Upper lobe of right lung (tissue), 1 donor: ENCODE data around the gene SSU72. TPM values are rescaled to one million over a fixed set of nuclear protein-coding genes. Genes with fewer than 3 reads are reported as not detected.
A peak's percentile ranks its signal among the peaks of the same experiment; 100 is the strongest.

Experiments used
- ATAC-seq: fragments of 200-7000 bp; cut with Tn5 transposase; one replicate; pipeline ENCODE4 v1.9.1; 2020; ENCODE audit warnings: mild to moderate bottlenecking, moderate library complexity
- DNase-seq: peaks from one replicate; pipeline ENCODE4 v3.0.0-alpha.2; 2020
- H3K27ac ChIP-seq: fragments of 200-600 bp; one replicate; pipeline ENCODE4 v1.8.0; 2022
- H3K27me3 ChIP-seq: fragments of 200-600 bp; one replicate; pipeline ENCODE4 v1.8.0; 2022; ENCODE audit warnings: mild to moderate bottlenecking
- H3K36me3 ChIP-seq: fragments of 200-600 bp; one replicate; pipeline ENCODE4 v1.8.0; 2022
- H3K4me1 ChIP-seq: fragments of 200-600 bp; one replicate; pipeline ENCODE4 v1.8.0; 2022
- H3K4me3 ChIP-seq: fragments of 200-600 bp; one replicate; pipeline ENCODE4 v1.8.0; 2022; ENCODE audit warnings: mild to moderate bottlenecking
- H3K9me3 ChIP-seq: fragments of 200-600 bp; one replicate; pipeline ENCODE4 v1.8.0; 2022
- CTCF ChIP-seq: fragments of 200-600 bp; IDR thresholded peaks from one replicate; pipeline ENCODE4 v1.8.0; 2022; ENCODE audit warnings: antibody characterized with exemption
- intact Hi-C: fragments of 100-400 bp; cut with DNase I; formaldehyde crosslinking; loops from one replicate; pipeline ENCODE4 v1.11.0; 2022
- long read RNA-seq: library from polyadenylated mRNA; unstranded; transcript quantifications from one replicate; pipeline ENCODE4 v2.0.0, GENCODE V29; 2021
- total RNA-seq: library from RNA; stranded (reverse); fragmentation: NEBNext Ultra II Directional; extraction: Animal tissue kit (Norgen Biotek cat#: 25700); gene quantifications from one replicate; pipeline ENCODE4 v1.2.1, GENCODE V29; 2021
- donor health status: DM: no; HTN: yes; CAD: no; lungs with severe emphysema.

The SSU72 gene
- total RNA-seq: 125 TPM
- long read RNA-seq, full-length matches to known transcripts: 172 of 197 reads
- long read RNA-seq, partial matches to known transcripts: 15 of 197 reads
- long read RNA-seq, other reads (novel, unspliced or antisense): 10 of 197 reads

GRCh38 chr1:1574721-1575537, at the start of gene SSU72:
TSS of gene SSU72 (minus strand) at chr1:1574863. CDS start at chr1:1574557, 306 bp downstream.
- no peaks in the 10 kb centered on the region for H3K9me3 ChIP-seq
- peak; percentile 96 for DNase-seq

GRCh38 chr1:1623631-1624442, 49.2 kb upstream of the SSU72 start:
- ATAC-seq: no peak
- Histone ChIP-seq H3K36me3 (peaks cover 7% of the 10 kb centered on the region), H3K27me3 (no peaks in the 10 kb centered on the region), H3K4me1 (no peaks in the 10 kb centered on the region), H3K9me3 (no peaks in the 10 kb centered on the region), H3K4me3 (no peak overlapping the region), H3K27ac (no peak overlapping the region)
- intact Hi-C loops: no loop called here
- DNase-seq: peak; percentile 64
- no peak for TF ChIP-seq CTCF

More at GRCh38 chr1:1574721-1575537, at the start of gene SSU72:
- ATAC-seq: peak; percentile 95
- H3K27me3 ChIP-seq: no peaks in the 10 kb centered on the region
- peaks cover 20% of the 10 kb centered on the region for H3K4me1 ChIP-seq
- TF ChIP-seq CTCF: no peak
- peak within 1 kb of the TSS; percentile 99 for H3K27ac ChIP-seq
- intact Hi-C loops: no loop called here
- H3K4me3 ChIP-seq: peak within 1 kb of the TSS; percentile 98
- H3K36me3 ChIP-seq: peaks cover 9% of the 10 kb centered on the region

- Histone ChIP-seq H3K4me3 (no peak overlapping the region), H3K9me3 (no peaks in the 10 kb centered on the region), H3K27ac (no peak overlapping the region), H3K36me3 (peaks cover 8% of the 10 kb centered on the region), H3K4me1 (no peaks in the 10 kb centered on the region), H3K27me3 (no peaks in the 10 kb centered on the region)
- ATAC-seq (no peak), DNase-seq (peak; percentile 63)
- intact Hi-C loops: no loop called here
- TF ChIP-seq CTCF: no peak
These were observed 48.5 kb upstream of the SSU72 start for GRCh38 chr1:1623181-1623630.

GRCh38 chr1:1622788-1623094, 48.1 kb upstream of the SSU72 start:
- no peak overlapping the region for H3K27ac ChIP-seq
- no peaks in the 10 kb centered on the region for H3K4me1 ChIP-seq
- DNase-seq: no peak
- H3K36me3 ChIP-seq: peaks cover 9% of the 10 kb centered on the region
- H3K27me3 ChIP-seq: no peaks in the 10 kb centered on the region
- no peak for ATAC-seq
- TF ChIP-seq CTCF: no peak
- no peak overlapping the region for H3K4me3 ChIP-seq
- H3K9me3 ChIP-seq: no peaks in the 10 kb centered on the region
- intact Hi-C loops: no loop called here

- intact Hi-C loops: no loop called here
- DNase-seq: no peak
- Histone ChIP-seq H3K9me3 (no peaks in the 10 kb centered on the region), H3K4me3 (no peak overlapping the region), H3K4me1 (peaks cover 2% of the 10 kb centered on the region), H3K27ac (no peak overlapping the region), H3K27me3 (no peaks in the 10 kb centered on the region), H3K36me3 (peaks cover 15% of the 10 kb centered on the region)
- no peak for ATAC-seq
- no peak for TF ChIP-seq CTCF
These were observed 47.5 kb upstream of the SSU72 start for GRCh38 chr1:1622010-1622787.
